Testis (tissue), 3 donors: ENCODE data around the gene NUBP2. TPM values are rescaled to one million over a fixed set of nuclear protein-coding genes. Genes with fewer than 3 reads are reported as not detected.

ENCODE experiments used
- DNase-seq: peaks from one replicate; pipeline ENCODE4 v3.0.0-alpha.2; 2019
- H3K27ac ChIP-seq, 2 donors: fragments of 200-600 bp; sonication (generic); one replicate each; pipeline ENCODE4 v1.5.1; 2019
- H3K27me3 ChIP-seq: fragments of 200-600 bp; sonication (generic); one replicate; pipeline ENCODE4 v1.5.1; 2019
- H3K36me3 ChIP-seq: fragments of 200-600 bp; sonication (generic); one replicate; pipeline ENCODE4 v1.5.1; 2017; ENCODE audit warnings: low read depth; ENCODE audit errors: missing control alignments
- H3K4me1 ChIP-seq: fragments of 200-600 bp; sonication (generic); one replicate; pipeline ENCODE4 v1.5.1; 2019
- H3K4me3 ChIP-seq, 2 donors: fragments of 200-600 bp; sonication (generic); one replicate each; pipeline ENCODE4 v1.5.1; 2017 to 2019
- H3K9me3 ChIP-seq: fragments of 200-600 bp; sonication (generic); one replicate; pipeline ENCODE4 v1.5.1; 2017
- CTCF ChIP-seq, 3 experiments: fragments of 450-650 bp in 2 of 3; fragments of 200-600 bp in 1 of 3; sonication (generic) in 1 of 3; IDR thresholded peaks; one replicate each; pipeline ENCODE4 v1.5.1; 2016 to 2019; ENCODE audit warnings: antibody characterized with exemption in 3 of 3, mild to moderate bottlenecking in 2 of 3, moderate library complexity in 1 of 3
- POLR2A ChIP-seq: fragments of 450-650 bp; IDR thresholded peaks from one replicate; pipeline ENCODE4 v1.6.1; 2017; ENCODE audit warnings: antibody characterized with exemption, mild to moderate bottlenecking, moderate library complexity
- WGBS, 2 donors: methylation state at CpG; one replicate each; pipeline ENCODE4 v1.1.5; 2018; 5-methylcytosine and 5-hydroxymethylcytosine counted together
- intact Hi-C: fragments of 100-400 bp; cut with DNase I; formaldehyde crosslinking; loops from one replicate; pipeline ENCODE4 v1.15.1; 2023; ENCODE audit warnings: low total_unique reads
- polyA plus RNA-seq: library from polyadenylated mRNA; stranded (reverse); fragments of 350-450 nt; fragmentation: Illumina TruSeq; extraction: RNeasy Lipid Tissue Mini Kit (QIAGEN cat#74804); gene quantifications from one replicate; pipeline ENCODE4 v1.2.3, GENCODE V29; 2014; ENCODE audit warnings: low read depth, low replicate concordance; ENCODE audit not compliant: insufficient read depth
- total RNA-seq, 2 donors: library from RNA; depleted of rRNA; stranded (reverse); fragments of >200 nt; gene quantifications; one replicate each; pipeline ENCODE4 v1.2.3, GENCODE V29; 2016

The NUBP2 gene
- total and polyA plus RNA-seq, 3 donors from 2014 or later, result 49.8 to 90.8 (median 81.5) TPM

DNA sequence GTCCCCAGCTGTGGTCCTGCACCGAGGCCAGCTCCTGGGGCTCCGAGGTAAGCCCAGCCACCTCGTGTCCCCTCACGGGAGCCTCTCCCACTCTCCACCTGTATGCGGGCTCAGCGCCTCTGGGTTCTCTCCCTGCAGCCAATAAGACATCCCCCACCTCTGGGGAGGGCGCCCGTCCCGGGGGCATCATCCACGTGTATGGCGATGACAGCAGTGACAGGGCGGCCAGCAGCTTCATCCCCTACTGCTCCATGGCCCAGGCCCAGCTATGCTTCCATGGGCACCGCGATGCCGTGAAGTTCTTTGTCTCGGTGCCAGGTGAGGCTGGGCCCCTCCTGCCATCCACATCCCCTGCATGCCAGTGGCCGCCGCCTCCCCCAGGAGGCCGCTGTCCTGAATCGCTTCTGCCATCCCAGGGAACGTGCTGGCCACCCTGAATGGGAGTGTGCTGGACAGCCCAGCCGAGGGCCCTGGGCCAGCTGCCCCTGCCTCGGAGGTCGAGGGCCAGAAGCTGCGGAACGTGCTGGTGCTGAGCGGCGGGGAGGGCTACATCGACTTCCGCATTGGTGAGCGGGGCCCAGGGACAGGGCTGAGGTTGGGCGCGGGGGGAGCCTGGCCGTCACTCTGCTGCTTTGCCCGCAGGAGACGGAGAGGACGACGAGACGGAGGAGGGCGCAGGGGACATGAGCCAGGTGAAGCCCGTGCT is 14.5 kb upstream of the NUBP2 start:
- WGBS, 2 donors, result 80 to 84% methylated on average over 18 to 37 of the region's 41 CpGs
- intact Hi-C loops, result no loop called here
- Histone ChIP-seq H3K27me3 (no peaks in the 10 kb centered on the region), H3K27ac (no peak overlapping the region), H3K4me1 (peaks cover 19% of the 10 kb centered on the region), H3K36me3 (no peaks in the 10 kb centered on the region), H3K4me3 (no peak overlapping the region), H3K9me3 (no peaks in the 10 kb centered on the region)
- DNase-seq, result no peak
- TF ChIP-seq CTCF (IDR thresholded peaks at IDR 0.05), result no peak
- no peak for TF ChIP-seq POLR2A

GRCh38 chr16:1768767-1769401 is 13.9 kb upstream of the NUBP2 start:
- intact Hi-C loops, result no loop called here
- peak overlapping the region in 1 of 2 donors; percentile 87 for H3K27ac ChIP-seq
- no peak overlapping the region for H3K4me3 ChIP-seq
- no peak for DNase-seq
- TF ChIP-seq POLR2A (no peak), CTCF (IDR thresholded peaks at IDR 0.05) (no peak)
- H3K27me3 ChIP-seq, result no peaks in the 10 kb centered on the region
- WGBS, 2 donors, result 77 to 83% methylated on average over 11 to 21 of the region's 26 CpGs
- no peaks in the 10 kb centered on the region for H3K36me3 ChIP-seq
- no peaks in the 10 kb centered on the region for H3K9me3 ChIP-seq
- H3K4me1 ChIP-seq, result peaks cover 21% of the 10 kb centered on the region

DNA sequence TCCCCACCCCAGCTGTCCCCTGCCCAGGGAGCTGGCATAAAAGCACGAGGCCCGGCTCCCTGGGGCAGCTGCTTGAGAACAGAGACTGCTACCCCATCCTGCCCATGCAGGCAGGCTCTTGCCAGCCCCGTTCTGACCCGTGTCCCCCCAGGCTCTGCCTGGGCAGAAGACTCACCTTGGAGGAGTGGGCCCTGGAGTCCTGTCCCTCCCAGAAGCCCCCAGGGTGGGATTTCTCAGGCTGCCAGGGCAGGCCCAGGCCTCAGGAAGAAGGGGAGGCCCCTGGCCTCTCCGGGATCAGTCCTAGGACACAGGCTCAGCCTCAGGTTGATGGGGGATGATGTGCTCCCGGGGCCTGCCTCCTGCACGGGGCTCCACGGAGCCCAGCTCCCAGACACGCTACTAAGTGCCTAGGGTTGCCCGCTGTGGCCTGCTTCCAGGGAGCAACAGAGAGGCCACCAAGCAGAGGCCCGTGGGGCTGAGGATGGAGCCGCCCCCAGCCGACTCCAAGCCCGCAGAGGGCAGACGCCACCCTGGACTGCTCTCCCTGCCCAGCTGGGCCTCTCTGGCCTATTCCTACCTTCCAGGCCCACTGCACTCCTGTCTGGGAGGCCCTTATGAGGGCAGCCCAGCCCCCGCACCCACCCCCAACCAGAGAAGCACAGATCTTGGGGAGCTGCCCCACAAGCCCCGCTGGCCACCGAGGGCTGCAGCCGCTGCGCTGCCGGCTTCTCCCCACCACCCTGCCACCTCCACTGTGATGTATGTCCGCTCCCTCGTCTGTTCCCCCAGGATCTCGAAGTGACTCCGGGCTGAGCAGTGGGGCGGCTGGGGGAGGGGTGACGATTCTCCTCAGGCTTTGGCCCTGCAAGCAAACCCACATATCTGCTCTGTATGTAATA is 13.1 kb upstream of the NUBP2 start:
- intact Hi-C loops, result no loop called here
- TF ChIP-seq POLR2A (no peak), CTCF (IDR thresholded peaks at IDR 0.05) (no peak)
- Histone ChIP-seq H3K27ac (peak overlapping the region; percentile 72 to 87), H3K4me3 (peak overlapping the region in 1 of 2 donors; percentile 86), H3K9me3 (no peaks in the 10 kb centered on the region), H3K27me3 (no peaks in the 10 kb centered on the region), H3K36me3 (no peaks in the 10 kb centered on the region), H3K4me1 (peaks cover 27% of the 10 kb centered on the region)
- DNase-seq, result no peak
- WGBS, 2 donors, result 26 to 74% methylated on average over 6 to 27 of the region's 27 CpGs

DNA sequence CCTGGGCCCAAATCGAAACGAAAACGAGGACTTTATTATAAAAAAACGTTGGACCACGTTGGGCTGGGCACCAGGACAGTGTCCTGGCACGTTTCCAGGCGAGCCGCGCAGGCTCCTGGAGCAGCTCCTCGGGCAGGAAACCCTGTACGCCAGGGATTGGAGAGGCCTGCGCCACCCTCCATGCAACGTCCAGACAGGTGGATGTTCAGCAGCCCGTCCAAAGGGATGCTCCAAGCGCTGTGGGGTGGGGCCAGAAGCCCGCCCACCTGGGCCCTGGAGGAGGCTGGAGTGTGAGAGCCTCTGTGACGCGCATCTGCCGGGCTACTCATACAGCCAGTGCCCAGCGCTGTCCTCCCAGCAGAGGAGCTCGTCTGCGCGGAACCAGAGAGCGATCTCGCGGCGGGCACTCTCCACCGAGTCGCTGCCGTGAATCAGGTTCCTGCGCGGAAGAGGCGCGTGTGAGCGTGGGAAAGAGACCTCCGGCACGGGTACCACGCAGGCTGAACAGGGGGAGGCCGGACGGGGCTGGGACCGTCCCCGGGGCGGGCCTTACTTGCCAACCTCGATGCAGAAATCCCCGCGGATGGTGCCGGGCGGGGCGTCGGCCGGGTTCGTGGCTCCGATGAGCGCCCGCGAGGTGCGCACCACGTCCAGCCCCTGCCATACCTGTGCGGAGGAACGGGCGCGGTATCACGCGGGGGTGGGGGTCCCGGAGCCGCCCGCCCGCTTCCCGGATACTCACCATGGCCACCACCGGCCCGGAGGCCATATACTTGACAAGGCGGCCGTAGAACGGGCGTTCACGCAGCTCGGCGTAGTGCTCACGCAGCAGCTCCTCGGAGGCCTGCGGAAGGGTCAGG is 12.2 kb upstream of the NUBP2 start:
- 3% methylated on average over 27 to 58 of the region's 81 CpGs for WGBS, 2 donors
- intact Hi-C loops, result no loop called here
- H3K4me1 ChIP-seq, result peaks cover 27% of the 10 kb centered on the region
- TF ChIP-seq CTCF (IDR thresholded peaks at IDR 0.05) (no peak), POLR2A (no peak)
- peak; percentile 62 for DNase-seq
- no peaks in the 10 kb centered on the region for H3K9me3 ChIP-seq
- peak overlapping the region; percentile 86 for H3K4me3 ChIP-seq
- H3K27ac ChIP-seq, result peak overlapping the region; percentile 72 to 87
- no peaks in the 10 kb centered on the region for H3K36me3 ChIP-seq
- H3K27me3 ChIP-seq, result no peaks in the 10 kb centered on the region
